AML-193 (cell line): Measurements from ENCODE around the gene BCAS4.
A peak's percentile ranks its signal among the peaks of the same experiment; 100 is the strongest.
"Not testable (repeated sequence)": the region's sequence is repeated elsewhere in the genome, so short reads cannot be mapped to it uniquely, and the experiment has no call there.

Experiments
- DNase-seq, 2 experiments: peaks; one replicate each; lab custom pipeline; 2025; lab: John Stamatoyannopoulos, UW

The BCAS4 gene, protein sequence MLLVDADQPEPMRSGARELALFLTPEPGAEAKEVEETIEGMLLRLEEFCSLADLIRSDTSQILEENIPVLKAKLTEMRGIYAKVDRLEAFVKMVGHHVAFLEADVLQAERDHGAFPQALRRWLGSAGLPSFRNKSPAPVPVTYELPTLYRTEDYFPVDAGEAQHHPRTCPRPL

DNA sequence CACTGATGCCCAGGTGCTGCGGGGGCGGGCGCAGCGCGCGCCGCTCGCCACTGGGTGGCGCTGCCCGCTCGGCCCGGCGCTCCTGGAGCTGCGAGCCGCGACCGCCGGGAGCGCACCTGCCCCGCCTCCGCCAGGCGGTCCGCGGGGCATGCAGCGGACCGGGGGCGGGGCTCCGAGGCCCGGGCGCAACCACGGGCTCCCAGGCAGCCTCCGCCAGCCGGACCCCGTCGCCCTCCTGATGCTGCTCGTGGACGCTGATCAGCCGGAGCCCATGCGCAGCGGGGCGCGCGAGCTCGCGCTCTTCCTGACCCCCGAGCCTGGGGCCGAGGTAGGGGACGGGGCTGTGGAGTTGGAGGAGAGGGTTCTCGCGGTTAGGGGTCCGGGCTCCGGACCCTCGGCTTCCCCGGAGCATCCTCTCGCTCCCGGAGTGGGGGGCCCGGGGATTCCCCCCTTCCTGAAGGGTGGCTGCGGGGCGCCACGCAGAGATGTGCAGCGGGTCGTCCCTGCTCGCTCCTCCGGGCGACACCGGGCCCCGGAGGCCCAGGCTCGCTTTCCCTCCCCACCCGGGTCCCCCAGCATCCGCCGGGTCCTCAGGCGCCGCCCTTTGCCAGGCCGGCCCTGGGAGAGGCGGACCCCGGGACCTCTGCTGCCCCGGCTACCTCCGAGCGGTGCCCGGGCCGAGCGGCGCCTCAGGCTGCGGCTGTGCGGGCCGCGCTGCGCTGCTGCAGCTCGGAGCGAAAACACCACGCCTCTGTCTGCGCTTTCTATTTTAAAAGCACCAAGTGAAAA, at the start of gene BCAS4:
Gene BCAS4 (plus strand): TSS at position 216 of the 789 bp plus-strand sequence. CDS start 23 bp downstream, at position 239.
- peak; percentile 30 to 44 for DNase-seq

DNA sequence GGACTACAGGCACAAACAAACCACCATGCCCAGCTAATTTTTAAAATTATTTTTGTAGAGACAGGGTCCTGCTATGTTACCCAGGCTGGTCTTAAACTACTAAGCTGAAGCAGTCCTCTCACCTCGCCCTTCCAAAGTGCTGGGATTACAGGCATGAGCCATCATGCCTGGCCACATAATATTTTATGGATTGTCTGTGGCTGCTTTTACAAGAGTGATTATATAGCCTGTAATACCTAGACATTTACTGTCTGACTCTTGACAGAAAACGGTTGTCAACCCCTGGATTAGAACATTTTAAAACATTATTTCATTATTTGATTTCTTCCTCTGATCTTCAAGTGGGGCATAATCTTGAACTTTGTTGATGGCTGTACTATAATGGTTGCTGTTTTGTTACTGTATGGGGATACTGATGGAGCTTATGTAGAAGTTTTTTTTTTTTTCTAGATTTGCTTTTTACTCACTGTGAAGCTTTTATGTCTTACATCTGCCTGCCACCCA, 49.2 kb upstream of the BCAS4 start:
- no peak for DNase-seq

DNA sequence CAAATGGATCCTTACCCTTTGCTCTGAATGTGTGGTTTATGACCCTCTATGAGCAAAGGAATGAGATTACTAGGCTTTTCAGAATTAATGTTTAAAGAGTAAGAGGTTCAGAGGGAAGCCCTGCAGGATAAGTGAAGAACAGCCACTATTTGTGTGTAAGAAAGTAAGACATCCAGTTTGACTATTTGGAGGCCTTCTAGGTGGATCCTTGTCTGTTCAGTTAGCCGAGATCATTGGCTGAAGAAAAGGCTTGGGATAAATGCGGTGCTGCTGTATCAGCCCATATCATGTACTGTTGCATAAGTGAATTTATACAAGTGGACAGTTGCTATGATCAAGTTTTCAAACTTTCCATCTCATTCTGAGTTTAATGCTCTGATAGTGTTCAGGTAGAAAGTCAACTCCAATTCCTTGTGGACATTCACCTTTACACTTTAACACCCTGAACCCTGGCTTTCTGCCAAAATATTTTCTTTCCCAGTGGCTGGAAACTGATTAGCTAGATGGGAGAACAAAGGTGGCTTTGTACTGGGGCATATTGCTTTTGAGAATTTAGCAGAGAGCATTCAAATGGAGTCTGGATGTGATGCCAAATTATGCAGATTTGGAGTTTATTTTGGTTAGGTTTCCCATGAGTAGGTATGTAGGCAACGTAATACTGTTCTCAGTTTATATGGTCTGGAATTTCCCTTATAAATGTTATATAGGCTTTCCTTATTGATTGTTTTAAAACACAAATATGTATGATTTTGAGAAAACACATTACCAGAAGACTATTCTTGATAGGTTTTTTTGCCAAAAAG, 48.5 kb upstream of the BCAS4 start:
- no peak for DNase-seq

DNA sequence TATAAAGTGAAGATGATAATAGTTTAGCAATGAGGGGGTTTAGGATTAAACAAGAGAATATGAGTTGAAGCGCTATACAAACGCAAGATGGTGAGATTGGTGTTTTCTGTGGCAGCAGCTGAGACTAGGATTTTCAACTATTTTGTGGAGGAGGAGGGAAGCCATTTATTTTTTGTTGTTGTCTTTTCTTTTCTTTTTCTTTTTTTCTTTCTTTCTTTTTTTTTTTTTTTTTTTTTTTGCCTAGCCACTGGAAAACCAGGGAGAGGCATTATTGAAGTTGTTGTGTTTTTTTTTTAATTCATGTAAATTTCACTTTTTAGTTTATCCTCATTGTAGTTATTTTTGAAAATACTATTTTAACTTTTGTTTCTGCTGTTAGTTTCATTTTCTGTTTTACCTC, 47.6 kb upstream of the BCAS4 start:
- no peak for DNase-seq

DNA sequence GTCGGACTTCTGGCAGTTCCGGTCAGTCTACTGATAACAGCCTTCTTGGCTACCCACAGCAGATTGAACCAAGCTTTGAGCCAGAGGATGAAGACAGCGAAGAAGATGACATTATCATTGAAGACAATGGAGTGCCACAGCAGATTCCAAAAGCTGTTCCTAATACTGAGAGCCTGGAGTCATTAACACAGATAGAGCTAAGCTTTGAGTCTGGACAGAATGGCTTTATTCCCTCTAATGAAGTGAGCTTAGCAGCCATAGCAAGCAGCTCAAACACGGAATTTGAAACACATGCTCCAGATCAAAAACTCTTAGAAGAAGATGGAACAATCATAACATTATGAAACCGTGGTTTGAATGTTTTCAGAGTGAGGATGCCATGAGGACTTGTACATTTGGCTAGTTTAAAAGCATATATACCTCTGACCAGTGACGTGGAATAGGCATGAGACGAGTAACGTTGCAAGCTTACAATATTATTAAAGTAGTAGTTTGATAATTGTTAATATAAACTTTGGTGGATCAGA, 44.7 kb upstream of the BCAS4 start:
- DNase-seq, result no peak

DNA sequence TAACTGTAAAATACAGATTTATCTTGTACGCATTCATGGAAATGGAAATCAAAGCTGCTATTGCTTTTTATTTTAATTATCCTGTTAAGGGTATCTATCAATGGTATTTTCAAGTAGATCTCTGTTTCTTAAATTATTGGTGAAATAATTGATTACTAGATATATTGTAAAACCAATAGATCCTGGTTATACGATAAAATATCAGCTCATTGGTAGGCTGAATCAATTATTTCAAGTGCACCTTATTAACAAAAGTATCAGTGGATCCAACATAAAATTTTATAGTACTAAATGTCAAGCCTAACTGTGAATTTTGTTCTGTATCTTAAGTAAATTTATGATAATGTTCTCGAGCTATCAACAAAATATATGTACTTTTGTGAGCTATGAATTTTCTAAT, 41.7 kb upstream of the BCAS4 start:
- DNase-seq, result no peak

DNA sequence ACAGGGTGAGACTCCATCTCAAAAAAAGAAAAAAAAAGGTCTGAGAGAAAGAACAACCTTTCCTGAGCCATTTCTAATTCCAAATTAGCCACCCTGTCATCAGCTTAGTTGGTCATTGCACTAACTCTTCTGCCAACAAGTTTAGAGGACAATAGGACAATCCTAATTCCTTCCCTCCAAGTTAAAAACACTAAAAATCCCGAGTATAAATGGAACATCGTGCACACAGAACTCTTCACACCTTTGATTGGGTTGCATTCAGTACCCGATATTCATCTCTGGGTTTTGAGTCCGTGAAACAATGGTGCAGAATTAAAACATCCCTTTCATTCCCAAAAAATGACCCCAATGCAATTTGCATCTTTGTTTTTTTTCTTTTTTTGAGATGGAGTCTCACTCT, 40.4 kb upstream of the BCAS4 start:
- no peak for DNase-seq

DNA sequence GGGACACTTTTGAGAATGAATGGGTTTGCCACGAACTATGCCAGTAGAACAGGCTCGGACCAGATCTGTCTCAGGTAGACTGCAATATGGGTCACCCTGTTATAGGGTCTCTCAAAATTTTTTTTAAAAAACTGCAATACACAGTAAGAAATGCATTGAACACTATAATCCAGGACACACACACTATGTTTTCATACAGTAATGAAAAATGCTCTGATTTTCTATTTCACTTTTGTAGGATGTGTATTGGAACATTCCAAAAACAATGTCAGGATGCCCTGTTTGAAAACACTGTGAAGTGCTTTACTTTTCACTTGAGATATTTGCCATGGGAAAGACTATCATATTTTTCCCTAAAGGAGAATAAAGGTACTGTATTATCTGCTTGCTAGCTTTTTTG, 38.4 kb upstream of the BCAS4 start:
- no peak for DNase-seq

DNA sequence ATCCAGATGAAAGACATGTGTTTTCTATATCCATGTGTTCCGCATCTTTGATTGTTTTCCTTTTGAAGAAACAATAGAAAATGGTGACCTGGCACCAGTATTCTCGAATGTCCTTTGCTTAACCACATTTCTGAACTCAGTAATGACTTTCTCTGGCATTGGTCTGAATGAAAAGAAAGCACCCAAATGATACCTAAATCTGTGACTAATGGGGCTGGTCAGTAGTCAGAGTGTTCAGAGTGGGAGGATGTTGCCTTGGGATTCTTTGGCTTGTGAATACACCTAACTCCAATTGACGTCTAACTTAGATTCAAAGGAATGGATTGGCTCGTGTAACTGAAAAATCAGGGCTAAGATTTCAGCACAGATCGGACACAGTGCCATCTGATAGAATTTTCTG, 36.4 kb upstream of the BCAS4 start:
- DNase-seq, result no peak

DNA sequence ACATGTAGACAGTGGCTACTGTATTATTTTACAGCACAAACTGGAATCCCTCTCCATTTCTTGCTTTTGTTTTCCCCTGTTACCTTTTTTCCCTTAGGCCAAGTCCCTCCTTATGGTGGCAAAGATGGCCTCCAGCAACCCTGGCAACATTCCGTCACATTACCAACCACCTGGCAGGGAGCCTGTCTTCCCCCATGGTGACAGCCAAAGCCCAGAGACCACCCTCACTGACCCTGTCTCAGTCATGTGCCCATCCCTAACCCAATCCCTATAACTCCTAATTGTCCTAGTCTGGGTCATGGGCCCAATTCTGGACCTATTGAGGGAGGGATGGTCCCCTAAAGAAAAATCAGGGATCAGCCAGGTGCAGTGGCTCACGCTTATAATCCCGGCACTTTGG, 35.9 kb upstream of the BCAS4 start:
- no peak for DNase-seq

DNA sequence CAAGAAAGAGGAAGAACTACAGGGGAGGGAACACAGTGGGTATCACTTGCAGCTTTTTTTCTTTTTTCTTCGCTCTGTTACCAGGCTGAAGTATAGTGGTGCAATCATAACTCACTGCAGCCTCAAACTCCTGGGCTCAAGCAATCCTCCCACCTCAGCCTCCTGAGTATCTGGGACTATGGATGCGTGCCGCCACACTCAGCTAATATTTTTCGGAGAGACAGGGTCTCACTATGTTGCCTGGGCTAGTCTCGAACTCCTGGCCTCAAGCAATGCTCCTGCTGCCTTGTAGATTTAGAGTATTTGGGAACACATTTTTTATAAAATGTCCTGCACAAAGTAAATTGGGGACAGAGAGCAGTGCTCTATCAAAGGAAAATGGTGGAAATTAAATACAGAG, 35.2 kb upstream of the BCAS4 start:
- no peak for DNase-seq

DNA sequence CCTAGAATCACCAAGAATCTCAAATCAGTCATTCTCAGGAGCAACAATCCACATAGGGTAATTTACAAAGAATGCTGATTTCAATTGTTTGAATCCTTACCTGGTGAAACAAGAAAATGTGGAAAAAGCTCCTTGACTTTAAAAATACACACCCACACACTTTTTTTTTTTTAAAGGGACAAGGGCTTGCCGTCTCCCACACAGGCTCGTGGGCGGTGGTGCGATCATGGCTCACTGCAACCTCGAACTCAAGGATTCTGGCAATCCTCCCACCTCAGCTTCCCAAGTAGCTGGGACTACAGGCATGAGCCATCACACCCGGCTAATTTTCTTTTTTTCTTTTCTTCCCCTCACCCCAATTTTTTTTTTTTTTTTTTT, 32.8 kb upstream of the BCAS4 start:
- no peak for DNase-seq

DNA sequence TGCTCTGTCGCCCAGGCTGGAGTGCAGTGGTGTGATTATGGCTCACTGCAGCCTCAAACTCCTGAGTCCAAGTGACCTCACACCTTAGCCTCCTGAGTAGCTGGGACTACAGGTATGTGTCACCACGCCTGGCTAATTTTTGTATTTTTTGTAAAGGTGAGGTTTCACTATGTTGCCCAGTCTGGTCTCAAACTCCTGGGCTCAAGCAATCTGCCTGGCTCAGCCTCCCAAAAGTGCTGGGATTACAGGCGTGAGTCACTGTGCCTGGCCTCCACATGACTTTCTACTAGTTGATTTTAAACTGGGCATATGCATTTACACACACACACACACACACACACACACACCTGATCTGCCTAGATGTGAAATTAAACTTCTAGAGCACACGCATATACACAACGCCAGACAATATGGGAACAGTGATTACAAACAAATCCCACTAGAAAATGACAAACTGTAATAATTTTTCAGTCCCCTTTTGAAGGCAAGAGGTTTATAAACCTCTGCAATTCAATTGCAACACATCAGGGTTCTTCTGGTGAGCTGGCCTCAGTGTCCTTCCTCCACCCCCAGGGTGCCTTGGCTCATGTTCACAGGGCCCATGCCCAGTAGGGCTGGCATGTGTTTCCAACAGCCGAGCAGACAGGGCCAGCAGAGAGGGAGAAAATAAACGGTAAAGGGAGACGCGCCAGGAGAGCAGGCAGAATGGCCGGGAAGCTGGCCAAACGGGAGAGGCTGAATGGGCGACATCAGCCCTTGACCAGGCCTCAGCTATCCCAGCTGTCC, 32.2 kb upstream of the BCAS4 start:
- DNase-seq, result no peak

DNA sequence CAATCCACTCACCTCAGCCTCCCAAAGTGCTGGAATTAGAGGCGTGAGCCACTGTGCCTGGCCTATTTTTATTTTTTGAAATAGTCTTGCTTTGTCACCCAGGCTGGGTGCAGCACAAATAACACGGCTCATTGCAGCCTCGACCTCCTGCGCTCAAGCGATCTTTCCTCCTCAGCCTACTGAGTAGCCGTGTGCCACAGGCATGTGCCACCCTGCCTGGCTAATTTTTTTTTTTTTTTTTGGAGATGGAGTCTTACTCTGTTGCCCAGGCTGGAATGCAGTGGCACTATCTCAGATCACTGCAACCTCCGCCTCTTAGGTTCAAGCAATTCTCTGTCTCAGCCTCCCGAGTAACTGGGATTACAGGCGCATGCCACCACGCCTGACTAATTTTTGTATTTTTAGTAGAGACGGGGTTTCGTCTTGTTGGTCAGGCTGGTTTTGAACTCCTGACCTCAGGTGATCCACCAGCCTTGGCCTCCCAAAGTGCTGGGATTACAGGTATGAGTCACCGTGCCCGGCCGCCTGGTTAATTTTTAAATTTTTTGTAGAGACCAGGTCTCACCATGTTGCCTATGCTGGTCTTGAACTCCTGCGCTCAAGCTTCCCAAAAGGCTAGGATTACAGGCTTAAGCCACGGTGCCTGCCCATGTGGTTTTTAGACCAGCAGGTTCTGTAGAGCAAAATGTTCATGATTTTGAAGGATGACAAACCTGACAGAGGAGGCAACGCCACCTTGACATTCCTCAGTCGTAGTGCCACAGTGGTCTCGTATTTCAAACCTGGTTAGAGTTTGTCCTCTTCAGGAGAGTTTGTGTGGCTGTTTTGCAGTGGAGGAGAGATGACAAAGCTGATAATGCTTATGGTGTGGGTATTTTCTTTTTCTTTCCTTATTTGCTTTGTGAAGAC, 31.1 kb upstream of the BCAS4 start:
- not testable (repeated sequence) for DNase-seq

DNA sequence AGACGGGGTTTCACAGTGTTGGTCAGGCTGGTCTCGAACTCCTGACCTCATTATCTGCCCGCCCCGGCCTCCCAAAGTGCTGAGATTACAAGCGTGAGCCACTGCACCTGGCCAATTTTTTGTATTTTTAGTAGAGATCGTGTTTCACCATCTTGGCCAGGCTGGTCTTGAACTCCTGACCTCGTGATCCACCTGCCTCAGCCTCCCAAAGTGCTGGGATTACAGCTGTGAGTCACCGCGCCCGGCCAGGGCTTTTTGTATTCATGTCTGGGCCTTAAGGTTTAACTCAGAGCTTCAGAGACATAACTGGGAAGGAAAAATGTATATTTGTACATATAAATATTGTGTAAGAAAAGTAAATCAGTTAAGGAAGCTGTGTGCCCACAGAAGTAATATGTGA, 29.6 kb upstream of the BCAS4 start:
- DNase-seq, result not testable (repeated sequence)

DNA sequence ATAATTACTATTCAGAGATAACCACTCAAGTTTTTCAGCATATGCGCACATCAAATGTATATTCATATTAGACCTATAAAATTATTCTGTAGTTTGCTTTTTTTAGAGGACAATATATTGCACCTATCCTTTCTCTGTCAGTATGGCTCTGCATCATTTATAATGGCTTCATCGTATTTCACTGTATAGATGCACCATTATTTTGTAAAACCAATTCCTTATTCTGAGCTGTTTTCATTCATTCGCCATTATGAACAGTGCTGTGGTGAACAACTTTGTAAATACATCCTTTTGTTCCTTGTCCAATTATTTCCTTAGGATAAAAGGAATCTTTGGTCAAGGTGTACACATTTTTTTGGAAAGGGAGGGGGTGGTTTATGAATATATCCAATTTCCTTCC, 29.2 kb upstream of the BCAS4 start:
- DNase-seq, result no peak

DNA sequence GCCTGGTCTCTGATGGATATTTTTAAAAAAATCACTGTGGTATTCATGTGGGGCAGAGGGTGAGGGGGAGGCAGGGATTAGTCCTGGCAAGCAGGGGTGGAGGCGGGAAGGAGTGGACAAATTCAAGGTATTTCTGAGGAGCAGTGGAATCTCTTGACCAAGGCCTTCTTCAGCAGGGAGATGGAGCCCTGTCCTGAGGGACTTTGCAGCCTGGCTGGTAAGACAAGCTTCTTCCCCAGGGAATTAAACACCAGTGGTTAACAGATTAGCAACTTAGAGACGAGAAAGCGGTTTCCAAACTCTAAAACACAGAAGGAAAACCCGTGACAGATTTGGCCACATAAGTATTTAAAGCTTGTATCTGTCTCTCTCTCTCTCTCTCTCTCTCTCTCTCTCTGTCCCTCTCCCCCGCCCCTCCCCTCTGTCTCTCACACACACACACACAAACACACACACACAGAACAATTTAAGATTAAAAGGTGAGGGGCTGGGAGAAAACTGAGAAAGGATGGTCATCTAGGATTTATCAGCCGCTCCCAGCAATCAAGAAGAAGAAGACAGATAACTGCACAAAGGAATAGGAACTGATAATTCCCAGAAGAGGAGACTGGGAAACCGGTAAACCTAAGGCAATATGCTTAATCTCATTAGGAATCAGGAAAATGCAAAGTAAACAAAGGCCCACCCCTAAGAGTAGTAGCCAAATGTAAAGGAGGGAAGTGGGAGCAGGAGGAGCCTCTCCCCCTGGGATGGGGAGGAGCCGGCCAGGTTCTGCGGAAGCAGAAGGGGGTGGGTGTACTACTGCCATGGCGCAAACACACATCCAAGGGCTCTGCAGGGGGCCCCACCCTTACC, 27.7 kb upstream of the BCAS4 start:
- not testable (repeated sequence) for DNase-seq

DNA sequence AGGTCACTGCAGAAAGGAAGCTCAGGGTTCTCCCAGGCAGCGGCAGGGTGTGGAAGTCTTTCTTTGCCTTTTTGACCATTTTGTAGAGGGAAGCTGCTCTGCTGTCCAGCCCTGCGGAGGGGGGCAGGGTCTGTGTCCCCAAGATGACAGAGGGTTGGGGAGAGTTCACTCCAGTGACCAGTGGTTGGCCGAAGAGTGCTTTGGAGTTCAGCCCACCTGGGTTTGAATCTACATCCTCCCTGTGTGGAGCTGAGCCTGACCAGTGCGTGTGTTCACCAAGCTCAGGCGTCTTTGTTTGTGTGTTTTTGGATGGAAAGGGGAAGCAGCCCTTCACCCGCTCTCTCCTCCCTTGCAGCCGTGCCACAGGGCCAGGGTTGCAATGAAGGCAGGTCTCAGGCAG, 25.9 kb upstream of the BCAS4 start:
- DNase-seq, result not testable (repeated sequence)

DNA sequence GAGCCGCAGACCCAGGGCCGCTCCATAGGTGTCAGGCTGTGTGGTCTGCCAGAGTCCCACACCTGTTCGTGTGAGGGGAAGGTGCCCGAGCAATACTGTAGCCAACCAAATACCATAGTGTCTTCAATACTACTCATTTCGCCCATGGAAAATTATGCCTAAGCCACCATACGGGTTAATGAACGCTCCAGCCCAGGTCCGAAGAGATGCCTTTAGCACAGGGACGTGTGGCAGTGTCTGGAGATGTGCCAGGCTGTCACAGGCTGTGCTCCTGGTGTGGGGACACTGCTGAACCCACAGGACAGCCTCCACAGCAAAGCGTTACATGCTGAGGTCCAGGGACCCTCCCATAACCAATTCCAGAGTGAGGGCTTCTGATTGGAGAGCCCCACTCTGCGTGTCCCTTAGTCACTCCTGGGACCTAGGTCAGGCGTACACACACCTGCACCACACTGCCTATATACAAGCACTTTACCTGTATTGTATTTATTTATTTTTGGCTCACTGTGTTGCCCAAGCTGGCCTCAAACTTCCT, 25.2 kb upstream of the BCAS4 start:
- not testable (repeated sequence) for DNase-seq
